ENCODE results near the gene RFX2.
A peak's percentile ranks its signal among the peaks of the same experiment; 100 is the strongest.

Gene RFX2

GRCh38 chr19:5955636-5955935 is 154.7 kb downstream of the RFX2 start:
- no peak for DNase-seq (ENCODE audit: low read depth)

GRCh38 chr19:5954293-5954692 is 156.0 kb downstream of the RFX2 start:
- no peak for DNase-seq (ENCODE audit: low read depth)

- no peak for DNase-seq (ENCODE audit: low read depth)
Measured at GRCh38 chr19:5953680-5954213, 156.6 kb downstream of the RFX2 start.

- peak; percentile 37 for DNase-seq (ENCODE audit: low read depth)
Measured at GRCh38 chr19:5953030-5953589, 157.2 kb downstream of the RFX2 start.

- no peak for DNase-seq (ENCODE audit: low read depth)
Measured at GRCh38 chr19:5952193-5953029, 157.9 kb downstream of the RFX2 start.

- no peak for DNase-seq (ENCODE audit: low read depth)
Measured at GRCh38 chr19:5951338-5951861, 158.9 kb downstream of the RFX2 start.

- DNase-seq (ENCODE audit: low read depth): no peak
Measured at GRCh38 chr19:5950741-5951140, 159.6 kb downstream of the RFX2 start.

GRCh38 chr19:5949792-5950305 is 160.5 kb downstream of the RFX2 start:
- DNase-seq (ENCODE audit: low read depth): no peak

GRCh38 chr19:5948752-5949564 is 161.3 kb downstream of the RFX2 start:
- no peak for DNase-seq (ENCODE audit: low read depth)

GRCh38 chr19:5947435-5947834 is 162.9 kb downstream of the RFX2 start:
- no peak for DNase-seq (ENCODE audit: low read depth)

GRCh38 chr19:5943623-5944022 is 166.7 kb downstream of the RFX2 start:
- no peak for DNase-seq (ENCODE audit: low read depth)
